Body of pancreas (tissue), 4 donors: ENCODE data around the gene GKN2. TPM values are rescaled to one million over a fixed set of nuclear protein-coding genes. Genes with fewer than 3 reads are reported as not detected.
"Not testable (repeated sequence)": the region's sequence is repeated elsewhere in the genome, so short reads cannot be mapped to it uniquely, and the experiment has no call there.

Experiments used
- ATAC-seq: fragments of 150-250 bp; one replicate; pipeline ENCODE4 v1.9.1; 2016
- DNase-seq, 4 donors: peaks; one replicate each; pipeline ENCODE4 v3.0.0-alpha.2; 2019
- H3K27ac ChIP-seq, 4 donors: fragments of 200-600 bp; sonication (generic); 1 replicate in 3 of 4; 2 replicates in 1 of 4; pipeline versions ENCODE4 v1.5.1 to v1.6.1; 2016 to 2019; ENCODE audit warnings: mild to moderate bottlenecking in 1 of 4, mixed read lengths in 1 of 4, moderate library complexity in 1 of 4
- H3K27me3 ChIP-seq, 2 donors: fragments of 200-600 bp; sonication (generic); one replicate each; pipeline ENCODE4 v1.6.0; 2016; ENCODE audit warnings: mild to moderate bottlenecking in 1 of 2
- H3K36me3 ChIP-seq, 2 donors: fragments of 200-600 bp; sonication (generic); replicated peaks in 1 of 2; 2 replicates each; pipeline ENCODE4 v1.5.1; 2016; ENCODE audit warnings: low read depth in 2 of 2; ENCODE audit not compliant: insufficient read depth in 1 of 2
- H3K4me1 ChIP-seq: fragments of 200-600 bp; sonication (generic); one replicate; pipeline ENCODE4 v1.6.0; 2016
- H3K4me3 ChIP-seq, 2 donors: fragments of 200-600 bp; sonication (generic); 1 replicate in 1 of 2; 2 replicates in 1 of 2; pipeline ENCODE4 v1.5.1; 2016 to 2019
- H3K9me3 ChIP-seq, 3 donors: fragments of 200-600 bp; sonication (generic); 1 replicate in 2 of 3; 2 replicates in 1 of 3; pipeline ENCODE4 v1.5.1; 2016
- CTCF ChIP-seq, 7 experiments: fragments of 450-650 bp in 4 of 7; fragments of 200-600 bp in 3 of 7; sonication (generic) in 3 of 7; IDR thresholded peaks; one replicate each; pipeline ENCODE4 v1.5.1; 2016 to 2019; ENCODE audit warnings: antibody characterized with exemption in 7 of 7
- POLR2A ChIP-seq, 3 donors: fragments of 450-650 bp; IDR thresholded peaks; one replicate each; pipeline ENCODE4 v1.6.1; 2016; ENCODE audit warnings: antibody characterized with exemption in 3 of 3, mild to moderate bottlenecking in 2 of 3
- WGBS, 2 donors: methylation state at CpG; one replicate each; pipeline ENCODE4 v1.1.5; 2017; 5-methylcytosine and 5-hydroxymethylcytosine counted together
- intact Hi-C: fragments of 100-400 bp; cut with DNase I; formaldehyde crosslinking; loops from one replicate; pipeline ENCODE4 v1.15.1; 2023
- total RNA-seq, 2 donors: library from RNA; depleted of rRNA; stranded (reverse); fragments of >200 nt; gene quantifications; one replicate each; pipeline ENCODE4 v1.1.0, GENCODE V29; 2016

Gene GKN2
- total RNA-seq, 2 donors from 2014 or later: not detected

- Histone ChIP-seq H3K4me1 (no peaks in the 10 kb centered on the region), H3K9me3 (no peaks in the 10 kb centered on the region), H3K36me3 (no peaks in the 10 kb centered on the region), H3K27me3 (no peaks in the 10 kb centered on the region), H3K4me3 (no peak overlapping the region), H3K27ac (no peak overlapping the region)
- TF ChIP-seq CTCF (IDR thresholded peaks at IDR 0.05) (no peak), POLR2A (IDR thresholded peaks at IDR 0.05) (no peak)
- DNase-seq: no peak
- intact Hi-C loops: no loop called here
- no peak for ATAC-seq
- WGBS, 2 donors: 63 to 89% methylated on average over 1 of the region's 1 CpG
Measured at GRCh38 chr2:68968221-68968620, 15.5 kb upstream of the GKN2 start.

- no peaks in the 10 kb centered on the region for H3K4me1 ChIP-seq
- no peaks in the 10 kb centered on the region for H3K27me3 ChIP-seq
- H3K36me3 ChIP-seq: no peaks in the 10 kb centered on the region
- no peak for ATAC-seq
- no peaks in the 10 kb centered on the region for H3K9me3 ChIP-seq
- DNase-seq: no peak
- intact Hi-C loops: no loop called here
- TF ChIP-seq CTCF (IDR thresholded peaks at IDR 0.05) (no peak), POLR2A (IDR thresholded peaks at IDR 0.05) (no peak)
- no peak overlapping the region for H3K4me3 ChIP-seq
- no peak overlapping the region for H3K27ac ChIP-seq
Measured at GRCh38 chr2:68964282-68964681, 11.6 kb upstream of the GKN2 start.

GRCh38 chr2:68961380-68961779 is 8.7 kb upstream of the GKN2 start:
- ATAC-seq: no peak
- Histone ChIP-seq H3K4me1 (no peaks in the 10 kb centered on the region), H3K27me3 (no peaks in the 10 kb centered on the region), H3K36me3 (no peaks in the 10 kb centered on the region), H3K27ac (no peak overlapping the region), H3K4me3 (no peak overlapping the region), H3K9me3 (no peaks in the 10 kb centered on the region)
- DNase-seq: no peak
- intact Hi-C loops: no loop called here
- 29 to 34% methylated on average over 4 of the region's 4 CpGs for WGBS, 2 donors
- TF ChIP-seq CTCF (IDR thresholded peaks at IDR 0.05) (no peak), POLR2A (IDR thresholded peaks at IDR 0.05) (no peak)

GRCh38 chr2:68959001-68959400 is 6.3 kb upstream of the GKN2 start:
- WGBS, 2 donors: 65 to 85% methylated on average over 1 of the region's 1 CpG
- Histone ChIP-seq H3K27ac (no peak overlapping the region), H3K9me3 (no peaks in the 10 kb centered on the region), H3K27me3 (no peaks in the 10 kb centered on the region), H3K4me3 (no peak overlapping the region), H3K36me3 (no peaks in the 10 kb centered on the region), H3K4me1 (no peaks in the 10 kb centered on the region)
- intact Hi-C loops: no loop called here
- DNase-seq (no peak), ATAC-seq (no peak)
- TF ChIP-seq CTCF (IDR thresholded peaks at IDR 0.05) (no peak), POLR2A (IDR thresholded peaks at IDR 0.05) (no peak)

- not testable (repeated sequence) for ATAC-seq
- 94 to 96% methylated on average over 5 of the region's 5 CpGs for WGBS, 2 donors
Measured at GRCh38 chr2:68955432-68955831, 2.7 kb upstream of the GKN2 start.

More at GRCh38 chr2:68955432-68955831, 2.7 kb upstream of the GKN2 start:
- H3K4me1 ChIP-seq, H3K27ac ChIP-seq, DNase-seq, H3K27me3 ChIP-seq, H3K9me3 ChIP-seq, intact Hi-C loops, H3K4me3 ChIP-seq, H3K36me3 ChIP-seq: not testable (repeated sequence)
